Endodermal cell (in vitro differentiated cells): ENCODE results near the gene RIOK1. TPM values are rescaled to one million over a fixed set of nuclear protein-coding genes. Genes with fewer than 3 reads are reported as not detected.
"Not testable (repeated sequence)": the region's sequence is repeated elsewhere in the genome, so short reads cannot be mapped to it uniquely, and the experiment has no call there.

ENCODE experiments used
- DNase-seq: peaks from one replicate; pipeline ENCODE4 v3.0.0-alpha.2; 2017
- H3K27ac ChIP-seq: 2 replicates; pipeline ENCODE4 v1.5.1; 2013; ENCODE audit warnings: mild to moderate bottlenecking, low read depth, low read length, moderate library complexity
- H3K27me3 ChIP-seq: 2 replicates; pipeline ENCODE4 v1.6.1; 2013; ENCODE audit warnings: mild to moderate bottlenecking, low read length, moderate library complexity; ENCODE audit not compliant: insufficient read depth, control insufficient read depth, poor library complexity, severe bottlenecking
- H3K36me3 ChIP-seq: 2 replicates; pipeline ENCODE4 v1.7.0; 2013; ENCODE audit warnings: mild to moderate bottlenecking, low read length, moderate library complexity; ENCODE audit not compliant: control insufficient read depth, insufficient read depth
- H3K4me1 ChIP-seq: one replicate; pipeline ENCODE4 v1.7.0; 2013; ENCODE audit warnings: low read length; ENCODE audit not compliant: control insufficient read depth, insufficient read depth
- H3K4me3 ChIP-seq: 2 replicates; pipeline ENCODE4 v1.5.1; 2013; ENCODE audit warnings: mild to moderate bottlenecking, low read length, moderate library complexity
- H3K9ac ChIP-seq: 2 replicates; pipeline ENCODE4 v1.6.1; 2013; ENCODE audit warnings: mild to moderate bottlenecking, low read length, moderate library complexity; ENCODE audit not compliant: poor library complexity, severe bottlenecking; ENCODE audit errors: extremely low read depth
- H3K9me3 ChIP-seq: 2 replicates; pipeline ENCODE4 v1.6.1; 2013; ENCODE audit warnings: mild to moderate bottlenecking, low read length, moderate library complexity; ENCODE audit not compliant: control insufficient read depth
- H3K27ac Mint-ChIP-seq: 2 replicates; pipeline ENCODE4 v1.8.0; 2020; ENCODE audit warnings: mixed read lengths
- H3K27me3 Mint-ChIP-seq: 2 replicates; pipeline ENCODE4 v1.8.0; 2021; ENCODE audit warnings: mild to moderate bottlenecking, mixed read lengths; ENCODE audit not compliant: insufficient read depth
- H3K36me3 Mint-ChIP-seq: 2 replicates; pipeline ENCODE4 v1.8.0; 2020; ENCODE audit warnings: low read depth, mixed read lengths
- H3K4me1 Mint-ChIP-seq: 2 replicates; pipeline ENCODE4 v1.8.0; 2020; ENCODE audit warnings: mixed read lengths
- H3K4me3 Mint-ChIP-seq: 2 replicates; pipeline ENCODE4 v1.8.0; 2020; ENCODE audit warnings: mild to moderate bottlenecking, moderate library complexity, mixed read lengths
- H3K9me3 Mint-ChIP-seq: 2 replicates; pipeline ENCODE4 v1.8.0; 2020; ENCODE audit warnings: mild to moderate bottlenecking, mixed read lengths
- CTCF ChIP-seq: fragments of 200-600 bp; sonication (generic); conservative IDR thresholded peaks from 2 replicates; pipeline ENCODE4 v1.5.0; 2021; ENCODE audit warnings: antibody characterized with exemption, mild to moderate bottlenecking
- WGBS, 2 experiments: methylation state at CpG; one replicate each; pipeline versions ENCODE4 v1.1.5 to v1.1.7; 2013; ENCODE audit warnings: missing lambda C conversion rate in 2 of 2, mixed read lengths in 1 of 2; ENCODE audit not compliant: insufficient coverage in 1 of 2, insufficient read length in 1 of 2; 5-methylcytosine and 5-hydroxymethylcytosine counted together
- total RNA-seq, 2 donors: library from RNA; stranded (reverse); fragmentation: NEBNext Ultra II Directional in 1 of 2; extraction: Animal tissue kit (Norgen Biotek cat#: 25700) in 1 of 2; gene quantifications; 2 replicates in 1 of 2; 3 replicates in 1 of 2; pipeline ENCODE4 v1.2.1, GENCODE V29; 2021

Gene RIOK1
- total RNA-seq, 2 donors from 2014 or later, result 17.7 to 20.3 TPM

DNA sequence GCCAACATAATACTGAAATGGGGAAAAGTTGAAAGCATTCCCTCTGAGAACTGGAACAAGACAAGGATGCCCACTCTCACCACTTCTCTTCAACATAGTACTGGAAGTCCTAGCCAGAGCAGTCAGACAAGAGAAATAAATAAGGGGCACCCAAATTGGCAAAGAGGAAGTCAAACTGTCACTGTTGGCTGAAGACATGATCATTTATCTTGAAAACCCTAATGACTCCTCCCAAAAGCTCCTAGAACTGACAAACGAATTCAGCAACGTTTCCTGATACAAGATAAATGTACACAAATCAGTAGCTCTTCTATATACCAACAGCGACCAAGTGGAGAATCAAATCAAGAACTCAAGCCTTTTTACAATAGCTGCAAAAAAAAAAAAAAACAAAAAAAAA, 37.7 kb upstream of the RIOK1 start:
- not testable (repeated sequence) for H3K4me3 Mint-ChIP-seq, H3K27ac Mint-ChIP-seq, H3K9me3 ChIP-seq, H3K27me3 Mint-ChIP-seq, DNase-seq, H3K4me1 ChIP-seq, H3K36me3 ChIP-seq, H3K4me3 ChIP-seq, H3K9ac ChIP-seq, H3K36me3 Mint-ChIP-seq, H3K27me3 ChIP-seq, H3K27ac ChIP-seq
- WGBS, 2 experiments, result 97 to 100% methylated on average over 2 to 3 of the region's 3 CpGs
- Mint-ChIP-seq H3K4me1 (peaks cover 19% of the 10 kb centered on the region), H3K9me3 (peaks cover 16% of the 10 kb centered on the region)

DNA sequence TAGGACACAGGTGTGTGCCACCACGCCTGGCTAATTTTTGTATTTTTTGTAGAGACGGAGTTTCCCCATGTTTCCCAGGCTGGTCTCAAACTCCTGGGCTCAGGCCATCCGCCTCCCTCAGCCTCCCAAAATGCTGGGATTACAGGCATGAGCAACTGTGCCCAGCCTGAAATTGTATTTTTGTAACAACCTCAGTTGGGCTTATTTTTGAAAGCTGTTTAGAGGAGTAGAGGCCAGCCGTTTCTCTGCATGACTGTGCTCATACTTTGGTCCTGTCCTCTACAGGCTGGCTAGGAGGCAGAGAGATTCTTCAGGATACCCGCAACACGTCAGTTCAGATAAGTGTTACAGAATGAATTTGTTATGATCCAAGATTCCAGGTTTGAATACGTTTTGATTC, 22.2 kb upstream of the RIOK1 start:
- Mint-ChIP-seq H3K27me3 (peaks cover 3% of the 10 kb centered on the region), H3K36me3 (no peaks in the 10 kb centered on the region), H3K27ac (no peak overlapping the region), H3K4me1 (no peaks in the 10 kb centered on the region), H3K4me3 (no peak overlapping the region), H3K9me3 (no peaks in the 10 kb centered on the region)
- Histone ChIP-seq H3K27ac (no peak overlapping the region), H3K36me3 (no peaks in the 10 kb centered on the region), H3K4me3 (no peak overlapping the region), H3K27me3 (no peaks in the 10 kb centered on the region), H3K9me3 (no peaks in the 10 kb centered on the region), H3K9ac (no peak overlapping the region), H3K4me1 (no peaks in the 10 kb centered on the region)
- no peak for TF ChIP-seq CTCF
- 88 to 93% methylated on average over 4 to 7 of the region's 7 CpGs for WGBS, 2 experiments
- no peak for DNase-seq

DNA sequence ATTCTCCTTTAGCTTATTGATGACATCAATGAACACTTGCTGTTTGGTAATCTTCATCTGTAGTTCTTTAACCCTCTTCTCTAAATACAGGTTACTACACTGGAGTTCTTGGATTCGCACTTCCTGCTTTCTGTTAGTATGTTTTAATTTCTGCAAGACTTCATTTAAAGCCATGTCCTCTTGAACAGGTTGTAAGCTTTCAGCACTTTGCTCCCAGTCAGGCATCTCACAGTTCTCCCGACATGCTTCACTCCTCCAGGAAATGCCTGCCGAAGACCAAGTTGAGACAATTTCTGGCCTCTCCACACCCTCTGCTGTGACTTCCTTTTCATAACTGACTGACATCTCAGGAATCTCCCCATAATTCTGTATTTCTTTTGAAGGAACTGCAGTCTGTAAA, 15.9 kb upstream of the RIOK1 start:
- H3K27ac ChIP-seq, result no peak overlapping the region
- no peak overlapping the region for H3K4me3 ChIP-seq
- peaks cover 18% of the 10 kb centered on the region for H3K4me1 Mint-ChIP-seq
- H3K9ac ChIP-seq, result no peak overlapping the region
- DNase-seq, result no peak
- H3K9me3 Mint-ChIP-seq, result no peaks in the 10 kb centered on the region
- H3K9me3 ChIP-seq, result no peaks in the 10 kb centered on the region
- no peaks in the 10 kb centered on the region for H3K27me3 Mint-ChIP-seq
- no peaks in the 10 kb centered on the region for H3K36me3 ChIP-seq
- H3K4me3 Mint-ChIP-seq, result no peak overlapping the region
- TF ChIP-seq CTCF, result no peak
- no peaks in the 10 kb centered on the region for H3K36me3 Mint-ChIP-seq
- no peaks in the 10 kb centered on the region for H3K27me3 ChIP-seq
- no peaks in the 10 kb centered on the region for H3K4me1 ChIP-seq
- no peak overlapping the region for H3K27ac Mint-ChIP-seq
- WGBS, 2 experiments, result 79 to 90% methylated on average over 2 to 3 of the region's 3 CpGs

DNA sequence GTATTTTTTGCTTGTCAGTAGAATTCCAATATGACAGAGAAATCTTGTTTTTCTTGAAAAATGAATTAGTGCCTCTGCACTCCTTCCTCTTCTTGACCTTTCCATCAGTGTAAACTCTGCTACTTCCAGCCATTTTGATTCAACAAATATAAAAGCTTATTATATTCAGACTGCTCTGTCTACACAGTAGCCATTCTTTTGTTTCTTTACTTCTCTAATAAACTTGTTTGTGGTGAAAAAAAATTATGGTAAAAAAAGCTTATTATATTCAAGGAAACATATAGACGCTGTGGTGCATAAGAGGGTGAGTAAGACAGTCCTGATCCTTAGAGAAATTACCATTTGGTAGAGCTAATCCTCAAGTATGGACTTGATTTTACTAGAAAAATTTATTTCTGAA, 11.6 kb upstream of the RIOK1 start:
- Mint-ChIP-seq H3K9me3 (no peaks in the 10 kb centered on the region), H3K27ac (no peak overlapping the region), H3K4me3 (no peak overlapping the region), H3K4me1 (peaks cover 18% of the 10 kb centered on the region), H3K27me3 (no peaks in the 10 kb centered on the region), H3K36me3 (no peaks in the 10 kb centered on the region)
- H3K9me3 ChIP-seq, result no peaks in the 10 kb centered on the region
- 80 to 96% methylated on average over 1 of the region's 1 CpG for WGBS, 2 experiments
- no peak for TF ChIP-seq CTCF
- no peaks in the 10 kb centered on the region for H3K4me1 ChIP-seq
- no peaks in the 10 kb centered on the region for H3K27me3 ChIP-seq
- no peak overlapping the region for H3K27ac ChIP-seq
- no peak overlapping the region for H3K9ac ChIP-seq
- no peaks in the 10 kb centered on the region for H3K36me3 ChIP-seq
- H3K4me3 ChIP-seq, result no peak overlapping the region
- DNase-seq, result no peak
